Retina (tissue), 1 donor: ENCODE data around the gene TMEM45B.
"Not testable (repeated sequence)": the region's sequence is repeated elsewhere in the genome, so short reads cannot be mapped to it uniquely, and the experiment has no call there.

Source experiments
- DNase-seq: peaks from one replicate; pipeline ENCODE4 v3.0.0-alpha.2; 2016

TMEM45B gene

DNA sequence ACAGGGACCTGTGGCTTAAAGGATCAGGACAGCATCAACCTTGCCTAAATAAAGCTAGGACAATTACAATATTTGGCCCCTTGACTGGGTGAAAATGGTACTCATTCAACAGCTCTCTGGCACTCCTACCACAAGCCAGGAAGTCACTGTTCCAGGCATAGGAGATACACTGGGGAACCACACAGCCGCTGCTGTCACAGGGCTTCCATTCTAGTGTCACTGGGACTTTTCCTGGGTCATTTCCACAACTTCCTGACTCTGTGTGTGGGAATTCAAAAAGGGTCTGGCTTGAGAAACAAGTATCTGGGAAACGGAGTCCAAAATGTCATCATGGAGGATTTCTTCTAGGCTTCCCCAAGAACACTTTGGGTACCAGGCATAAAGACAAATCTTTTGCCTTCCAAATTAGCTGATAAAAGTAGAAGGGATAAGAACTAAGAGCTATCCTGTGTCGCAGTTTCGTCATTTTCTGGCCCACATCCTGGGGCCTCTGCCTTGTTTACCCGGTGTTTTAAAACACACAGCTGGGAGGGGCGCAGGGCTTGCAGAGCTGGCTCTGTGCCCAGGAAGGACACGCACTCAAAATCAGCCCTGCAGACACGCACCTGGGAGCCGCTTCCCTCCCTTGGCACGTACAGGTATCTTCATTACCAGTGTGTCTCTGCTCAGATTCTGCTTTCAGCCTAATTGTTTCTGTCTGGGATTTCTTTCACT lies 38.0 kb downstream of the TMEM45B start:
- no peak for DNase-seq

DNA sequence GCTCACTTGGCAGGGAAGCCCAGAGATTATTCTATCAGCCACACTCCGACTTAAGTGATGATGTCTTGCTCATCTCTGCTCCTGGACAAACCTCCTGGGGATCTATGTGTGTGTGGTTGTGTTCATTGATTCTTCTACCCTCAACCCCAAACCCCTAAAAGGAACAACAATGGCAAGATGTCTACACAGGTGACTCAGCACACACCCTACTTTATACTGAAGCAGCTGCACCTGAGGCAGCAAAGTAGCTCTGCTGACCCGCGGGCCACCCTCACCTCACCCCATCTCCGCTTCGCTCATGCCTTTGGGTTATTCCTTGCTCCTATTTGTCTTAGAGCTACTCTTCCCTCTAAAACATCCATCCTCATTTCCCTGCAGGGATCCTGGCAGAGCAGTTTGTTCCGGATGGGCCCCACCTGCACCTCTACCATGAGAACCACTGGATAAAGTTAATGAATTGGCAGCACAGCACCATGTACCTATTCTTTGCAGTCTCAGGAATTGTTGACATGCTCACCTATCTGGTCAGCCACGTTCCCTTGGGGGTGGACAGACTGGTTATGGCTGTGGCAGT lies 38.7 kb downstream of the TMEM45B start:
- DNase-seq: no peak

DNA sequence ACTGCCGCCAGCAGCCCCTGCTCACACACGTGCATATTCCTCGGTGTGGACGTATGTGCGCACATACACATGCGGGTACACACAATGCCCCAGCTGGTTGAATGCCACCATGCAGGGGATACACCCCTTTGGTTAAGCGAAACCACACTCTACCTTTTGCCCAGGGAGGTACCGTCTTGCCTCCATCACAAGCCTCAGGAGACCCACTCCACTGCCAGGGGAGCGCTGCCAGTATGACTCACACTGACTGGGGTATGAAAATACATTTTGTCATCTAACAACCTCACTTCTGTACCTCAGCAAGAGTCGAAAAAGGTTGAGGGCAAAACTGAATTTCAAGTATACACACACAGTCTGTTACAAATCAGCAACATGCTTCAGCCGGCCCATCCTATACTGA lies 39.4 kb downstream of the TMEM45B start:
- no peak for DNase-seq

DNA sequence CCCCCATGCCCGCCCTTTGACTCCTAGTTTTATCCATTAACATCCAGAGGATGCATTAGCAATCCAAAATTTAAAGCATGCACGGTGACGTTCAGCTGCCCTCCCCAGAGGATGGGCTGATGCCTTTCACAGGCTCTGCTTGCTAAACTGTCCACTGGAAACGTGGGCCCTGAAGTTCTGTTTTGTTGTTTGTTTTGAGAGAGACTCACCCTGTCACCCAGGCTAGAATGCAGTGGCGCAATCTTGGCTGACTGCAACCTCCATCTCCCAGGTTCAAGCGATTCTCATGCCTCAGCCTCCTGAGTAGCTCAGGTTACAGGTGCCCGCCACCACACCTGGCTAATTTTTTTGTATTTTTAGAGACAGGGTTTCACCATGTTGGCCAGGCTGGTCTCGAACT lies 40.4 kb downstream of the TMEM45B start:
- DNase-seq: no peak

DNA sequence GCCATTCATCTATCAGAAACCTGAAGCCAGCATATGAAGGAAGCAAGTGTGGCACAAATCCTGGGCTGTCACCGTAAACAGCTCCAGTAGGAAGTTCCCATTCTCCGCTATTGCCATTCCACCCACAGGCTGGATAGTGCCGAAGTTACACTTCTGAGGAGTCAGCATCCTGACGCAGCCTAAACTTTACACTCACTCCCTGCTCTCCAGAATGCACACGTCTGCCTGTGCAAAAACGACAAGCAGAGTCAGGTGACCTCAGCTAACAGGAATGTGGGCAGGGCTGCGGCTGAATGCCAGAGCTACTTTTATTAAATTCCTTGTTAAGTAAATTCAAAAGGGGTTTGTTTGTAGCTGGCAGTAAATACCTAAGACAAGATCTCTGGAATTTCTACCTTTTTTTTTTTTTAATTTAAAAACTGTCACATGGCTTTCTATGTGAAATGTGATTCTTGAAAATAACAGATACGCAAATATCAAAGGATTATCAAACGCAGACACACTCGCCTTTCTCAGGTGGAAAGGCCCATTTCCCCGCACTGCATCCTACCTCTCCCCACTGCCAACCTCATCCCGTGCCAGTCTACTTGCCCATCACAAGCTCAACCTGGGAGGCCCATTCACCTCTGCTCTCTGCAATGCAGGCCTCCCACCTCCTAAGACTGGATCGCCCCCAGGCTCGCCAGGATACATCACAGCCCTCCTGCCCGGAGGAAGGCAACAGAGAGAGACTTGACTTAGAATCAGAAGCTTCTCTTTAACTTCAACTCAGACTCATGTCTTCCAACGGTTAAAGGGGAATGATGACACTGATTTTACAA lies 46.3 kb downstream of the TMEM45B start:
- peak; percentile 34 for DNase-seq

DNA sequence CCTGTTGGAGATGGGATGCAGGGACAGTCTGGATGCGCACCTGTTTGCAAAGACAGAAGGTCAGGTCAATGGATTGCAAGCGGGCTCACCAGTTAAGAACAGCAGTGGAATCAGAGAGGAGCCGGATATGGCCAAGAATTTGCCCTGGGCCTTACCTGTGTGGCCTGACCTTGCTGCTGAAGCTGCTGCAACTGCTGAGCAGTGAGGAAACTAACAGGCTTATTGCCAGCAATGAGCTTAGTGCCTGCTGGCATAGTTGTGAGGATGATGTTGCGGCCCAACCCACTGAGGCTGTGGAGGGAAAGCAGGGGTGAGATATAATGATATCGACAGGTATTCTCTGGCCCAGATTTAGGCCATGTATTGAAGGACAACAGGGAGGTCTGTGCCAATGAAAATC lies 49.2 kb downstream of the TMEM45B start:
- no peak for DNase-seq

DNA sequence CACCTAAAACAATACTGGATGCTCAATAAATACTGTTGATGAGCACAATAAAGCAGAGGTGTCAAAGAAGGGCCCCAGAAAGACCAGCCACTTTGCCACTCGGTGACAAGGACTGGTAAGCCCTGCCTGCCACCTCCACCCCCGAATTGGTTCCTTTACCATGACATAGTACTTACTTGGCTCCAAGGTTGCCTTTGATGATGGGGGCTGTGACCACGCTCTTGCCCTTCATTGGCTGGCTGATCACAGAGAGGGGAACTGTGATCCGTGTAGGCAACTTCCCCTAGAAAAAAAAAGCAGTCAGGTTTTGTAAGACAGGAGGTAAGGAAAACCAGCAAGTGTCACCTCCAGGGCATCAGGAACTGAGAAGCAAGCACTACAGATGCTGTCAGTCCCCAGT lies 50.1 kb downstream of the TMEM45B start:
- no peak for DNase-seq

DNA sequence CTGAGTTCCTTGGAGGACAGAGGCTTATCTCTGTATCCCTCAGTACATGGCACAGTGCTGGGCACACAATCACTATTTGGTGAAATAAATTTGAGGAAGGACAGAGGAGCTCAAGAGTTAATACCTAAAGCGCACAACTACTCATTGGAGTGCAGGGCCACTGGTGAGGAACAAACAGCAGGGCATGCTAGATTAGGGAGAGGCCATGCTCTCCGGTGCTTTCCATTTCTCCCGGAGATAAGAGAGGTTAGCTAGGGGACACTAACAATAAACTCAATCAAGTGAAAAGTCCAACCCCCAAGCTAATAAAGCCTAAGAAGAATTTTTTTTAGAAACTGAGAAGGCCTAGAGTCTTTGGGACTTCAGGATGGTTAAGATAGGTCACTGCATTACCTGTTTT lies 50.7 kb downstream of the TMEM45B start:
- peak; percentile 13 for DNase-seq

DNA sequence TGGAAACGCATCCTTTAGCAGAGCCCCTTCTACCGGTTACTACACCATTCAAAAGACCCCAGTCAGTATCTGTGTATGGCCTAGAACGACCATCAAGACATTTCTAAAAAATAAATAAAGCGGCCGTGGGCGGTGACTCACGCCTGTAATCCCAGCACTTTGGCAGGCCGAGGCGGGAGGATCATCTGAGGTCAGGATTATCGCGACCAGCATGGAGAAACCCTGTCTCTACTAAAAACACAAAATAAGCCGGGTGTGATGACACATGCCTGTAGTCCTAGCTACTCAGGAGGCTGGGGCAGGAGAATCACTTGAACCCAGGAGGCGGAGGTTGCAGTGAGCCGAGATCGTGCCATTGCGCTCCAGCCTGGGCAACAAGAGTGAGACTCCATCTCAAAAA lies 53.0 kb downstream of the TMEM45B start:
- not testable (repeated sequence) for DNase-seq

DNA sequence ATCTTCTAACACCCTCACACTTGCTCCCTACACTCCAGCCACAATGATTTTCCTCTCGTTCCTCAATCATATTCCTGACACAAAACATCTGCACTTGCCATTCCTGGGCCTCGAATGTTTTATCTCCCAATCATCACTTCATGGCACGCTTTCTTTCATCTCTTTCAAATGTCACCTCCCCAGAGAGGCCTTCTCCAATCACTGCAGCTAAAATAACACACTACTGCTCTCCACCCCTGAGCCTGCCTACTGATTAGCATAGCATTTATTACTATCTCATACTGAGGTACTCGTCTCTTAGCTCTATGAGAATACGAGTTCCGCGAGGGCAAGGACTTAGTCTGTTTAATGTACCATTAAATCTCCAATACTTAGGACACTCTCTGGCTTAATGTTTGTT lies 56.3 kb downstream of the TMEM45B start:
- no peak for DNase-seq

DNA sequence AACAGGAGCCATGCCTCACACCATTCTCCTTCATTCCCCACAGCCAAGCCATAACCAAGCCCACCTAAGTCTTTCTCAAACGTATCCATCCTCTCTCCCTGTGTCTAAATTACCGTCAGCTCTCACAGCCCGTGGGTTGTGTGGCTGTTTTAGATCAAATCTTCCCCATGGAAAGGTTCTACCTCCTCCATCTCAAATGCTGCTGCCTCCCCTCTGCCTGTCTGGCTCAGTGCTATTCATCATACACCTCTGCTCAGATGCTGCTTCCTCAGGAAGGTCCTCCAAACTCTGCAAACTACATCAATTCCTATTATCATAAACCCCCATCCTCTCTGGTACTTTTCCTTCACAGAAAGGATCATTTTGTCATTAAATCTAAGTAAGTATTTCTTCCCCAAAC lies 64.7 kb downstream of the TMEM45B start:
- DNase-seq: no peak

DNA sequence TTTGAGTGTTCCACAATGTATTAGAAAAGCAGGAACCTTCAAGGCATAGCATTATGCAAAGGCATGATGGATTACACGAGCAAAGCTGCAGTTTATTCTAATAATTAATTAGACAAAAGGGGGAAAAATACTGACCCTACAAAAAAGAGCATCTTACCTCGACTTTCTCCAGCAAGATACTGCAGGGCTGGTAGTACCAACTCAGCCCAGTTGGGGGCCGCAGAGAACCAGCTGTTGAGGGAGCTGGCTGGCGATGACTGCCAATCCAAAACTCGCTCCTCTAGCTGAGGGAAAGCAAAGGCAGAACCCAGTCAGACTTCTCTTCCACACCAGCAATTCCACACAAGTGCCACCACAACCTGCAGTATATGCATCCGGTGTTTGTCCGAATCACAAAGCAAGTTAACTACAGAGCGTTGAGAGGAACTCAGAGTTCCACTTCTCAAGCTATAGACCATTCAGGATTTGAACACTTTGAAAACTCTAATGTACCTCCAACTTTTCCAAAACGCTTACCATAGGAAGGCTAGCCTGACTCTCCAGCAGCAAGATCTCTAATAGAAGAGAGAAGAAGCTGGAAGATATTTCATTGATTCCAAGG lies 66.0 kb downstream of the TMEM45B start:
- DNase-seq: peak; percentile 8

DNA sequence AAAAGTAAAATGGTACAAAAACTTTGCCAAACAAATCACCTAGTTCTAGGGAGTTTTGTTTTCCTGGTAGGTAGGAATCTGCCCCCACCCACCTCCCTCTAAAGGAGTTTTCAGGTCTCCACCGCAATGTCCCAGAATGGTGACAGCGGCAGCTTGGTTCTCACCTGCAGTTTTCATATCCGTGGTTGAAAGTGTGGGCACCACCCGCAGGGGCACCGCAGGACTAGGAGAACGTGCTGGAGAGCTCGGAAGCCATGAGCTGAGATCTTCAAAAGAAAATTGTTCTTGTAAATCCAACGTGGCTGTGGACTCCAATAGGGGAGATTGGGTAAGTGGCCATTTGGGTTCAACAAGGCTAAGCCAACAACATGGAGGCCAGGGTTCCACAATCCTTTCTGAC lies 68.9 kb downstream of the TMEM45B start:
- DNase-seq: no peak

DNA sequence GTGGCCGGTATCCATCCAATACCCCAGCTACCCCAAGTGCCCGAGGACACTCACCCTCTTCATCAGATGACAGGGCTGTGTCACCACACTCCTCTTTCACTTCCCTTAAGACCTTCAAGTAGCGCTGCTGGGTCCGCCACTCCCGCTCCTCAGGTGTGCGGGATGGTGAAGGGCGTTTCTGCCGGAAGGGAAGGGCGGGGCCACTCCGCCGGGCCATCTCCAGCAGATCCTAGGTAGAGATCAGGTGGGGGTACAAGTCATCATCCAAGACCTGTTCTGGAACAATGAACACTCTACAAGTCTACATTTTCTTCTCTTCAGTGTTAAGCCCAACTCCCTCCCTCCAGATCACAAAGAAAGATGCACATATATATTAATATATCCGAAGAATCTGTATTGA lies 69.7 kb downstream of the TMEM45B start:
- DNase-seq: no peak

DNA sequence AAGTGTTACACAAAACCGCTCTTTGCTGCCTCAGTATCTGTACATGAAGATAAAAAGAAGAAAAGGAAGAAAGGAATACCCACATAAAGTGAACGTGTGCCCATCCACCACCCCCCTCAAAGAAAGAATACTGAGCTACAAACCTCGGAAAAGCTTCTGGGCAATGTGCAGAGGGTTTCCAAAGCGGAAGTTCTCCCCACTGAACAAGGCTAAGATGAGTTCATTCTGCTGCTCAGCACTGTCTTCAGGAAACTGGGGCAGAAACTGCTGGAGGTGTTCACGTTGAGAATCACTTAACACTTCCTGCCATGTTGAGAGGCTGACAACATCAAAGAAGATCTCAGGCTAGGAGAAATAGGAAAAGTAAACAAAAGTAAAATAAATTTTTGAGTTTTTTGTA lies 72.8 kb downstream of the TMEM45B start:
- no peak for DNase-seq

DNA sequence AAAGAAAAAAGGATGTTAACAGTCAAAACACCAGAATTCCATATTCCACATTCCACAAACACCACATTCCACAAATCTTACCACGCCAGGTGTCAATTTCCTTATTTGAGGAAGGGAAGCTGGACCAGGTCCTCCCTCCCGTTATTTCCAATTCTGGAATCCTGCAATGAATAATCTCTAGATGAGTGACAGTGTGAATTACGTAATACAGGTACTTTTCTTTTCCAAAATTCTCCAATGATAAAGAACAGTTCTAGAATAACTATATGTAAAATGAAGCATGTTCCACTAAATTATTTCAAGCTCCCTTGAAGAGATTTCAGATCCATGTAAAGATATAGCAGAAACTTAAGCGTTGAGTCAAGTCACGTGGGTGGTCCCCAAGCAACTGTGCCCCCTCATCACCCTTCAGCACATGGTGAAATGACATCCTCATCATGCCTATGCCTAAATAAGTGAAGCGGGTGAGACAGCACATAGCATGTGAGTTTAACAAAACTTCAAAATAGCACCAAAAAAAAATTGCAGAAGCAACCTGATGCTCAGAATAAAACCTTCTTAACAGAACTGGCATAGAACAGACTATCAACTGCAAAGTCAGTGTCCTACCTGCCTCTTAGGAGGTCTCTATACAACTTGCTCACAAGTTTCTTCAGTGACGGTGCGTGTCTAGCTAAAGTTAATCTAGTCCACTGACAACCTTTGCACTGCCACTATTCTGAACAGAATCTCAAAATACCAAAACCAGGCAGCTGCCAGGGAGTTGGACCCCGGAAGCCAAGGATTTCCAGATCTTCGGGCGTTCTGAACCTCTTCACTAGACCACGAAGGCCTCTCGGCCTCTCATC lies 78.9 kb downstream of the TMEM45B start:
- no peak for DNase-seq

DNA sequence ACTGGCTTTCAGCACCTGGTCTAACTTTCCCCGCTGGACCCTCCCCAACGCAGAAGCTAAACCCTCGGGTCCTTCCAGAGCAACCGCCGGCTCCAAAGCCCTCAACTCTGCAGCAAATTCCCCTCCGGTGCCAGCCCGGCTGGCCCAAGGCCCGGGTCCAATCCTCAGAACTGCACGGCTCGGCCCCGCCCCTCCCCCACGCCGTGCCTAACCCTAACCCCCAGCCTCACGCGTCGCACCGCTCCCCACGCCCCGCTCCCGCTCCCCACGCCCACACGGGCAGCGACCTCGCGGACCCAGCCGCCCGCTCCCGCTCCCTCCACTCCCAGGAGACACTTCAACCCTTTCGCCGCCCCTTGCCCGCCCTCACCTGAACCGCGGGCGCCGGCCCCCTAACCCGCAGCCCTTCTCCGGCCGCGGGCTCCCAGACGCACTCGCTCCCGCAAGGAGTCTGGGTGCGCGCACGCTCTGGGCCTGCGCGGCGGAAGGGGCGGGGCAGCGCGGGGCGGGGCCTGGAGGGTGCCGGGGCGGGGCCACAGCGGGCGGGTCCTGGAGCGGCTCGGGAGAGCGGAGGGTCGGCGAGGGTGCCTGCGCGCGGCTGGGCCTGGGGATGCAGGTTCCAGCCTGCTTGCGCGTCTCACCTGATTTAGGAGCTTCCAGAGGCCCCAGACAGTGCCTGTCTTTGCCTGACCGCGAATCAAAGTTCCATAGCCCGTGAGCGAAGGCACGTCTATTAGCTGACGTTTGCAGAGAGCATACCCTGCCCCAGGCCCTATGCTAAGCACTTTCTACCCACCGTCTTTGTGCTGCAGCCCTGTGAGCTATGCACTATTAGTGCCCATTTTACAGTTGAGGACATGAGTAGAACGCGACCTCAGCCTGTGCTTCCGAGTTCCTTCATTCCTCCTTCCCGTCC lies 79.7 kb downstream of the TMEM45B start, which contains the start of gene NFRKB:
TSS of gene NFRKB (minus strand) at position 453 of the 916 bp plus-strand sequence. CDS start 2,729 bp downstream, outside the sequence.
- DNase-seq: peak; percentile 92

DNA sequence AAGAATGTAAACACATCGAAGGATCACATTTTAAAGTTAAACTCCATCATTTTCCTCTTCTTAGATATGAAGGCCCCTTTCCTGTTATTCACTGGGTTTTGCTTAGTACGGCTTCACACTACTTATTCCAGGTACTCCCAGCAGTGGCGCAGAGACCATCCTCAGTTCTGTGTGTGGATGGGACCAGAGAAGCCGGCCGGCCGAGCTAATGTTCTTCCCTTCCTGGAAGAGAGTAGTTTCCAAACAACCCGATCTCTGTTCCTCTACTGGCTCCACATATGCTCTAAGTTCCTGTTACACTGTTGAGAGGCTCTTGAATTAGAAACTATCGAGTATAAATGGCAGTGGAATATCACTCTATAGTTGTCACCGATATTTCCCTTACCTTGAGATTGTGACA lies 80.4 kb downstream of the TMEM45B start:
- DNase-seq: no peak

DNA sequence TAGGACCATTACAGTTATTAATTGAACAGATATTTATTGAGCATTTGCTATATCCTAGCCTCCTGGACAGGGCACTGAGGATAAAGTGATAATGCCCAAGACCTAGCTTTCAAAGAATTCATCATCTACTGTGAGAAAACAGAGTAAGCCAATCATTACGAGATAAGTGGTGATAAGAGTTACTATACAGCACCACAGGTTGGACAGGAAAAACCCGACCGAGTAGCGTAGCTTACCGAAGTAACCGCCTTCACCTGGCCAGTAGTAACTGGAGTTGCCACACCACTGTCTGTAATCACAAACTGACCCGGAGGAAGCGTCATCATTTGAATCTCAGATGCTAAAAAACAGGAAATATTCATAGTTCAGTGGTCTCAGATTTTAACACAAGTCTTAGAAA lies 89.8 kb downstream of the TMEM45B start:
- DNase-seq: no peak
